Activated CD4-positive, alpha-beta T cell treated with anti-CD3 and anti-CD28 coated beads for 48 hours (primary cell): ENCODE results near the gene TRPC4AP.

Experiments
- DNase-seq: peaks from one replicate; pipeline ENCODE4 v3.0.0-alpha.2; 2020

The TRPC4AP gene

GRCh38 chr20:34967421-34967820 is 125.2 kb downstream of the TRPC4AP start:
- no peak for DNase-seq

GRCh38 chr20:34965051-34965450 is 127.6 kb downstream of the TRPC4AP start:
- DNase-seq = no peak

GRCh38 chr20:34964486-34964885 is 128.1 kb downstream of the TRPC4AP start:
- no peak for DNase-seq

GRCh38 chr20:34956751-34957472 is 135.7 kb downstream of the TRPC4AP start:
- DNase-seq = no peak

- DNase-seq = no peak
Measured at GRCh38 chr20:34956041-34956458, 136.6 kb downstream of the TRPC4AP start.

GRCh38 chr20:34955231-34956040 is 137.2 kb downstream of the TRPC4AP start, which contains the start of the genes GSS and MYH7B:
Gene GSS, minus strand, starts transcription at chr20:34955806. Its CDS starts 3,954 bp downstream, at chr20:34951852.
Gene MYH7B, plus strand, starts transcription at chr20:34955868. Its CDS starts 22,138 bp downstream, at chr20:34978006.
- peak; percentile 99 for DNase-seq

GRCh38 chr20:34954904-34955230 is 137.7 kb downstream of the TRPC4AP start:
- no peak for DNase-seq

GRCh38 chr20:34953960-34954359 is 138.6 kb downstream of the TRPC4AP start:
- no peak for DNase-seq

GRCh38 chr20:34952671-34953070 is 139.9 kb downstream of the TRPC4AP start:
- DNase-seq = no peak
